ENCODE data around the gene CUX1. TPM values are rescaled to one million over a fixed set of nuclear protein-coding genes. Genes with fewer than 3 reads are reported as not detected.
"Not testable (repeated sequence)": the region's sequence is repeated elsewhere in the genome, so short reads cannot be mapped to it uniquely, and the experiment has no call there.

Gene CUX1
- total RNA-seq, 2 experiments from 2014 or later: 30.7 to 31.2 TPM

GRCh38 chr7:101818287-101819071 is 1.1 kb downstream of the CUX1 start:
- H3K36me3 Mint-ChIP-seq (ENCODE audit: low read depth): peaks cover 2% of the 10 kb centered on the region
- no peak for ATAC-seq
- H3K4me3 Mint-ChIP-seq: peak overlapping the region; percentile 67
- peaks cover 9% of the 10 kb centered on the region for H3K27me3 Mint-ChIP-seq (ENCODE audit: low read depth)
- H3K9me3 Mint-ChIP-seq (ENCODE audit: insufficient read depth): no peaks in the 10 kb centered on the region
- no peak overlapping the region for H3K27ac Mint-ChIP-seq
- peaks cover 18% of the 10 kb centered on the region for H3K4me1 Mint-ChIP-seq (ENCODE audit: low read depth)
- DNase-seq: no peak
- ChIA-PET CTCF (interaction anchor here (1.1 to 2.7 kb wide), 3 partner anchors 13 to 129 kb away, joined by 3 to 10 read pairs (median 7); no protein-coding TSS in a partner anchor), POLR2A (interaction anchor here (0.8 kb wide), 1 partner anchor 8 kb away, joined by 3 read pairs; no protein-coding TSS in a partner anchor)

GRCh38 chr7:101819183-101819582 is 1.8 kb downstream of the CUX1 start:
- Mint-ChIP-seq H3K36me3 (ENCODE audit: low read depth) (peaks cover 2% of the 10 kb centered on the region), H3K27me3 (ENCODE audit: low read depth) (peaks cover 9% of the 10 kb centered on the region), H3K27ac (no peak overlapping the region), H3K4me1 (ENCODE audit: low read depth) (peaks cover 15% of the 10 kb centered on the region), H3K9me3 (ENCODE audit: insufficient read depth) (no peaks in the 10 kb centered on the region), H3K4me3 (no peak overlapping the region)
- CTCF ChIA-PET: interaction anchor here (1.5 to 2.7 kb wide), 2 partner anchors 13 to 76 kb away, joined by 7 to 10 read pairs; no protein-coding TSS in a partner anchor
- ATAC-seq (no peak), DNase-seq (no peak)
- POLR2A ChIA-PET: no interaction called here

- no peak for ATAC-seq
- POLR2A ChIA-PET: no interaction called here
- H3K36me3 Mint-ChIP-seq (ENCODE audit: low read depth): peaks cover 2% of the 10 kb centered on the region
- DNase-seq: no peak
- no peak overlapping the region for H3K4me3 Mint-ChIP-seq
- H3K4me1 Mint-ChIP-seq (ENCODE audit: low read depth): peaks cover 9% of the 10 kb centered on the region
- H3K9me3 Mint-ChIP-seq (ENCODE audit: insufficient read depth): no peaks in the 10 kb centered on the region
- H3K27ac Mint-ChIP-seq: no peak overlapping the region
- H3K27me3 Mint-ChIP-seq (ENCODE audit: low read depth): peaks cover 9% of the 10 kb centered on the region
- CTCF ChIA-PET: interaction anchor here (2.7 kb wide), 1 partner anchor 14 kb away, joined by 10 read pairs; no protein-coding TSS in a partner anchor
Measured at GRCh38 chr7:101819913-101820522, 2.6 kb downstream of the CUX1 start.

- no peak overlapping the region for H3K27ac Mint-ChIP-seq
- no peaks in the 10 kb centered on the region for H3K9me3 Mint-ChIP-seq (ENCODE audit: insufficient read depth)
- ChIA-PET CTCF (no interaction called here), POLR2A (no interaction called here)
- peaks cover 2% of the 10 kb centered on the region for H3K36me3 Mint-ChIP-seq (ENCODE audit: low read depth)
- ATAC-seq (no peak), DNase-seq (no peak)
- peaks cover 9% of the 10 kb centered on the region for H3K4me1 Mint-ChIP-seq (ENCODE audit: low read depth)
- H3K4me3 Mint-ChIP-seq: no peak overlapping the region
- peaks cover 9% of the 10 kb centered on the region for H3K27me3 Mint-ChIP-seq (ENCODE audit: low read depth)
Measured at GRCh38 chr7:101820703-101821102, 3.3 kb downstream of the CUX1 start.

GRCh38 chr7:101822632-101823031 is 5.2 kb downstream of the CUX1 start:
- H3K4me3 Mint-ChIP-seq; H3K36me3 Mint-ChIP-seq (ENCODE audit: low read depth); H3K27ac Mint-ChIP-seq; ATAC-seq; H3K4me1 Mint-ChIP-seq (ENCODE audit: low read depth); H3K9me3 Mint-ChIP-seq (ENCODE audit: insufficient read depth); CTCF ChIA-PET; DNase-seq; H3K27me3 Mint-ChIP-seq (ENCODE audit: low read depth): not testable (repeated sequence)
- POLR2A ChIA-PET: interaction anchor here (1.1 kb wide), 1 partner anchor 25 kb away, joined by 3 read pairs; no protein-coding TSS in a partner anchor

GRCh38 chr7:101823096-101823495 is 5.7 kb downstream of the CUX1 start:
- POLR2A ChIA-PET: interaction anchor here (0.6 to 0.9 kb wide), 2 partner anchors 11 to 1830 kb away, joined by 3 read pairs; no protein-coding TSS in a partner anchor
- H3K27ac Mint-ChIP-seq: no peak overlapping the region
- peaks cover 4% of the 10 kb centered on the region for H3K27me3 Mint-ChIP-seq (ENCODE audit: low read depth)
- peaks cover 2% of the 10 kb centered on the region for H3K4me1 Mint-ChIP-seq (ENCODE audit: low read depth)
- H3K36me3 Mint-ChIP-seq (ENCODE audit: low read depth): no peaks in the 10 kb centered on the region
- no peak overlapping the region for H3K4me3 Mint-ChIP-seq
- no peak for DNase-seq
- CTCF ChIA-PET: no interaction called here
- no peaks in the 10 kb centered on the region for H3K9me3 Mint-ChIP-seq (ENCODE audit: insufficient read depth)
- ATAC-seq: no peak

GRCh38 chr7:101823596-101823995 is 6.2 kb downstream of the CUX1 start:
- ChIA-PET POLR2A (interaction anchor here (0.6 to 0.9 kb wide), 2 partner anchors 11 to 1830 kb away, joined by 3 read pairs; no protein-coding TSS in a partner anchor), CTCF (no interaction called here)
- Mint-ChIP-seq H3K9me3 (ENCODE audit: insufficient read depth) (no peaks in the 10 kb centered on the region), H3K27me3 (ENCODE audit: low read depth) (peaks cover under 1% of the 10 kb centered on the region), H3K4me1 (ENCODE audit: low read depth) (no peaks in the 10 kb centered on the region), H3K36me3 (ENCODE audit: low read depth) (no peaks in the 10 kb centered on the region), H3K4me3 (no peak overlapping the region), H3K27ac (no peak overlapping the region)
- no peak for ATAC-seq
- DNase-seq: no peak

- no peaks in the 10 kb centered on the region for H3K27me3 Mint-ChIP-seq (ENCODE audit: low read depth)
- ChIA-PET CTCF (interaction anchor here (1.1 kb wide), 1 partner anchor 136 kb away, joined by 3 read pairs; no protein-coding TSS in a partner anchor), POLR2A (no interaction called here)
- ATAC-seq (no peak), DNase-seq (no peak)
- no peaks in the 10 kb centered on the region for H3K36me3 Mint-ChIP-seq (ENCODE audit: low read depth)
- H3K9me3 Mint-ChIP-seq (ENCODE audit: insufficient read depth): no peaks in the 10 kb centered on the region
- no peak overlapping the region for H3K27ac Mint-ChIP-seq
- H3K4me1 Mint-ChIP-seq (ENCODE audit: low read depth): no peaks in the 10 kb centered on the region
- H3K4me3 Mint-ChIP-seq: no peak overlapping the region
Measured at GRCh38 chr7:101824440-101824839, 7.0 kb downstream of the CUX1 start.

GRCh38 chr7:101826081-101826835 is 8.8 kb downstream of the CUX1 start:
- Mint-ChIP-seq H3K27ac (no peak overlapping the region), H3K9me3 (ENCODE audit: insufficient read depth) (no peaks in the 10 kb centered on the region)
- no peak for ATAC-seq

GRCh38 chr7:101828301-101829020 is 11.0 kb downstream of the CUX1 start:
- H3K27ac Mint-ChIP-seq: no peak overlapping the region
- POLR2A ChIA-PET: interaction anchor here (0.6 kb wide), 1 partner anchor 209 kb away, joined by 6 read pairs; no protein-coding TSS in a partner anchor

More at GRCh38 chr7:101826081-101826835, 8.8 kb downstream of the CUX1 start:
- CTCF ChIA-PET: no interaction called here
- POLR2A ChIA-PET: interaction anchor here (0.6 kb wide), 1 partner anchor 8 kb away, joined by 3 read pairs; no protein-coding TSS in a partner anchor
- Mint-ChIP-seq H3K36me3 (ENCODE audit: low read depth) (no peaks in the 10 kb centered on the region), H3K4me3 (no peak overlapping the region), H3K27me3 (ENCODE audit: low read depth) (no peaks in the 10 kb centered on the region), H3K4me1 (ENCODE audit: low read depth) (no peaks in the 10 kb centered on the region)
- DNase-seq: no peak

GRCh38 chr7:101829374-101829773 is 11.9 kb downstream of the CUX1 start:
- POLR2A ChIA-PET: no interaction called here
- no peak overlapping the region for H3K27ac Mint-ChIP-seq
- no peaks in the 10 kb centered on the region for H3K27me3 Mint-ChIP-seq (ENCODE audit: low read depth)
- H3K4me1 Mint-ChIP-seq (ENCODE audit: low read depth): no peaks in the 10 kb centered on the region
- no peak for DNase-seq
- no peaks in the 10 kb centered on the region for H3K36me3 Mint-ChIP-seq (ENCODE audit: low read depth)
- no peaks in the 10 kb centered on the region for H3K9me3 Mint-ChIP-seq (ENCODE audit: insufficient read depth)
- H3K4me3 Mint-ChIP-seq: no peak overlapping the region
- no peak for ATAC-seq
- CTCF ChIA-PET: no interaction called here

More at GRCh38 chr7:101828301-101829020, 11.0 kb downstream of the CUX1 start:
- Mint-ChIP-seq H3K36me3 (ENCODE audit: low read depth) (no peaks in the 10 kb centered on the region), H3K4me3 (no peak overlapping the region), H3K4me1 (ENCODE audit: low read depth) (no peaks in the 10 kb centered on the region), H3K27me3 (ENCODE audit: low read depth) (no peaks in the 10 kb centered on the region), H3K9me3 (ENCODE audit: insufficient read depth) (no peaks in the 10 kb centered on the region)
- ATAC-seq (no peak), DNase-seq (no peak)
- CTCF ChIA-PET: no interaction called here

Measured in activated CD8-positive, alpha-beta T cell treated with anti-CD3 and anti-CD28 coated beads, Interleukin-2, amount 10 ng/mL, durations not matched to agents 7 days and 5 days (primary cell).